SJCRH30 (cell line): ENCODE results near the gene ARG2. TPM values are rescaled to one million over a fixed set of nuclear protein-coding genes. Genes with fewer than 3 reads are reported as not detected.
"Not testable (repeated sequence)": the region's sequence is repeated elsewhere in the genome, so short reads cannot be mapped to it uniquely, and the experiment has no call there.

Source experiments
- DNase-seq, 2 experiments: peaks; one replicate each; pipeline ENCODE4 v3.0.0-alpha.2; 2015 to 2020
- H3K27ac ChIP-seq: fragments of 250-450 bp; sonication (Bioruptor Pico); 2 replicates; pipeline ENCODE4 v1.5.1; 2020; ENCODE audit warnings: mild to moderate bottlenecking, moderate library complexity
- H3K27me3 ChIP-seq: fragments of 250-450 bp; sonication (Bioruptor Pico); 2 replicates; pipeline ENCODE4 v1.5.1; 2020; ENCODE audit warnings: mild to moderate bottlenecking, moderate library complexity
- H3K36me3 ChIP-seq: fragments of 250-450 bp; sonication (Bioruptor Pico); 2 replicates; pipeline ENCODE4 v1.5.1; 2020; ENCODE audit warnings: mild to moderate bottlenecking, moderate library complexity
- H3K4me1 ChIP-seq: fragments of 250-450 bp; sonication (Bioruptor Pico); 2 replicates; pipeline ENCODE4 v1.5.1; 2020; ENCODE audit warnings: mild to moderate bottlenecking, moderate library complexity
- H3K4me3 ChIP-seq: fragments of 250-450 bp; sonication (Bioruptor Pico); 2 replicates; pipeline ENCODE4 v1.5.1; 2020; ENCODE audit warnings: mild to moderate bottlenecking, moderate library complexity
- H3K9me3 ChIP-seq: fragments of 250-450 bp; sonication (Bioruptor Pico); replicated peaks from 2 replicates; pipeline ENCODE4 v1.5.1; 2020; ENCODE audit warnings: mild to moderate bottlenecking, moderate library complexity
- total RNA-seq: library from RNA; depleted of rRNA; stranded (reverse); fragments of >200 nt; shearing (Covaris generic); gene quantifications from 2 replicates; pipeline ENCODE4 v1.2.3, GENCODE V29; 2014

Gene ARG2
- total RNA-seq, 1 experiment from 2014 or later: 9.7 TPM

- no peaks in the 10 kb centered on the region for H3K36me3 ChIP-seq
- H3K4me1 ChIP-seq: peaks cover 4% of the 10 kb centered on the region; the same call in 1 of the 2 replicates
- no peaks in the 10 kb centered on the region for H3K27me3 ChIP-seq
- DNase-seq: no peak
- H3K27ac ChIP-seq: no peak overlapping the region
- no peaks in the 10 kb centered on the region for H3K9me3 ChIP-seq
- no peak overlapping the region for H3K4me3 ChIP-seq
Observed at GRCh38 chr14:67579636-67580035, 40.1 kb upstream of the ARG2 start.

- H3K9me3 ChIP-seq: no peaks in the 10 kb centered on the region
- no peak overlapping the region for H3K4me3 ChIP-seq
- peaks cover 4% of the 10 kb centered on the region; the same call in 1 of the 2 replicates for H3K4me1 ChIP-seq
- no peaks in the 10 kb centered on the region for H3K27me3 ChIP-seq
- no peak overlapping the region for H3K27ac ChIP-seq
- DNase-seq: no peak
- H3K36me3 ChIP-seq: no peaks in the 10 kb centered on the region
Observed at GRCh38 chr14:67580336-67581171, 39.2 kb upstream of the ARG2 start.

- no peaks in the 10 kb centered on the region for H3K36me3 ChIP-seq
- H3K9me3 ChIP-seq: no peaks in the 10 kb centered on the region
- H3K4me1 ChIP-seq: peaks cover 4% of the 10 kb centered on the region; the same call in 1 of the 2 replicates
- no peaks in the 10 kb centered on the region for H3K27me3 ChIP-seq
- no peak for DNase-seq
- H3K4me3 ChIP-seq: no peak overlapping the region
- no peak overlapping the region for H3K27ac ChIP-seq
Observed at GRCh38 chr14:67581643-67582042, 38.1 kb upstream of the ARG2 start.

- no peak overlapping the region for H3K4me3 ChIP-seq
- H3K4me1 ChIP-seq: peaks cover 4% of the 10 kb centered on the region; the same call in 1 of the 2 replicates
- no peak for DNase-seq
- no peaks in the 10 kb centered on the region for H3K36me3 ChIP-seq
- no peak overlapping the region for H3K27ac ChIP-seq
- H3K9me3 ChIP-seq: no peaks in the 10 kb centered on the region
- no peaks in the 10 kb centered on the region for H3K27me3 ChIP-seq
Observed at GRCh38 chr14:67582061-67582460, 37.7 kb upstream of the ARG2 start.

GRCh38 chr14:67583711-67584644 is 35.7 kb upstream of the ARG2 start:
- DNase-seq: peak; percentile 31 to 72
- Histone ChIP-seq H3K36me3 (no peaks in the 10 kb centered on the region), H3K4me3 (no peak overlapping the region)

GRCh38 chr14:67584978-67585377 is 34.7 kb upstream of the ARG2 start:
- peaks cover 4% of the 10 kb centered on the region; the same call in 1 of the 2 replicates for H3K4me1 ChIP-seq
- no peak for DNase-seq
- no peak overlapping the region for H3K4me3 ChIP-seq

More at GRCh38 chr14:67583711-67584644, 35.7 kb upstream of the ARG2 start:
- H3K9me3 ChIP-seq: no peaks in the 10 kb centered on the region
- H3K27me3 ChIP-seq: no peaks in the 10 kb centered on the region
- H3K4me1 ChIP-seq: peaks cover 4% of the 10 kb centered on the region; the same call in 1 of the 2 replicates
- no peak overlapping the region for H3K27ac ChIP-seq

GRCh38 chr14:67586369-67586768 is 33.4 kb upstream of the ARG2 start:
- Histone ChIP-seq H3K27me3 (no peaks in the 10 kb centered on the region), H3K27ac (no peak overlapping the region), H3K4me1 (peaks cover 4% of the 10 kb centered on the region; the same call in 1 of the 2 replicates), H3K36me3 (no peaks in the 10 kb centered on the region), H3K9me3 (no peaks in the 10 kb centered on the region), H3K4me3 (no peak overlapping the region)
- no peak for DNase-seq

More at GRCh38 chr14:67584978-67585377, 34.7 kb upstream of the ARG2 start:
- no peaks in the 10 kb centered on the region for H3K27me3 ChIP-seq
- no peak overlapping the region for H3K27ac ChIP-seq
- no peaks in the 10 kb centered on the region for H3K36me3 ChIP-seq
- no peaks in the 10 kb centered on the region for H3K9me3 ChIP-seq

GRCh38 chr14:67589204-67589770 is 30.4 kb upstream of the ARG2 start:
- Histone ChIP-seq H3K27me3 (no peaks in the 10 kb centered on the region), H3K36me3 (no peaks in the 10 kb centered on the region), H3K9me3 (no peaks in the 10 kb centered on the region), H3K27ac (no peak overlapping the region), H3K4me3 (no peak overlapping the region), H3K4me1 (peaks cover 2% of the 10 kb centered on the region; the same call in 1 of the 2 replicates)
- no peak for DNase-seq

GRCh38 chr14:67593650-67594049 is 26.1 kb upstream of the ARG2 start:
- not testable (repeated sequence) for H3K4me1 ChIP-seq, H3K9me3 ChIP-seq, H3K4me3 ChIP-seq, DNase-seq, H3K36me3 ChIP-seq, H3K27ac ChIP-seq, H3K27me3 ChIP-seq

- H3K4me3 ChIP-seq: no peak overlapping the region
- H3K36me3 ChIP-seq: no peaks in the 10 kb centered on the region
- no peaks in the 10 kb centered on the region for H3K9me3 ChIP-seq
- H3K4me1 ChIP-seq: no peaks in the 10 kb centered on the region; the same call in 1 of the 2 replicates
- no peak for DNase-seq
- H3K27ac ChIP-seq: no peak overlapping the region
- no peaks in the 10 kb centered on the region for H3K27me3 ChIP-seq
Observed at GRCh38 chr14:67595392-67595791, 24.3 kb upstream of the ARG2 start.

- Histone ChIP-seq H3K27ac (peak within 1 kb of the TSS; percentile 13; the same call in 1 of the 2 replicates), H3K4me1 (no peaks in the 10 kb centered on the region; the same call in 1 of the 2 replicates), H3K27me3 (no peaks in the 10 kb centered on the region), H3K4me3 (peak within 1 kb of the TSS; percentile 81), H3K36me3 (no peaks in the 10 kb centered on the region), H3K9me3 (no peaks in the 10 kb centered on the region)
- DNase-seq: peak; percentile 85 to 87
Observed at GRCh38 chr14:67599698-67600561, 19.8 kb upstream of the ARG2 start, which contains the start of gene PIGH. PIGH (minus strand) TSS chr14:67600268; CDS start chr14:67600203, 65 bp downstream.

- not testable (repeated sequence) for H3K4me1 ChIP-seq
- H3K27ac ChIP-seq: peak overlapping the region; percentile 13; the same call in 1 of the 2 replicates
Observed at GRCh38 chr14:67600562-67600974, 19.2 kb upstream of the ARG2 start.

GRCh38 chr14:67602076-67602475 is 17.6 kb upstream of the ARG2 start:
- no peaks in the 10 kb centered on the region for H3K36me3 ChIP-seq
- no peak for DNase-seq
- no peak overlapping the region for H3K4me3 ChIP-seq
- no peaks in the 10 kb centered on the region for H3K27me3 ChIP-seq
- no peaks in the 10 kb centered on the region for H3K9me3 ChIP-seq
- no peaks in the 10 kb centered on the region; the same call in 1 of the 2 replicates for H3K4me1 ChIP-seq
- H3K27ac ChIP-seq: no peak overlapping the region

More at GRCh38 chr14:67600562-67600974, 19.2 kb upstream of the ARG2 start:
- not testable (repeated sequence) for H3K9me3 ChIP-seq, DNase-seq, H3K36me3 ChIP-seq, H3K27me3 ChIP-seq
- H3K4me3 ChIP-seq: peak overlapping the region; percentile 81
